ENCODE measurements around the gene CDK19.
"Not testable (repeated sequence)": the region's sequence is repeated elsewhere in the genome, so short reads cannot be mapped to it uniquely, and the experiment has no call there.

The CDK19 gene

DNA sequence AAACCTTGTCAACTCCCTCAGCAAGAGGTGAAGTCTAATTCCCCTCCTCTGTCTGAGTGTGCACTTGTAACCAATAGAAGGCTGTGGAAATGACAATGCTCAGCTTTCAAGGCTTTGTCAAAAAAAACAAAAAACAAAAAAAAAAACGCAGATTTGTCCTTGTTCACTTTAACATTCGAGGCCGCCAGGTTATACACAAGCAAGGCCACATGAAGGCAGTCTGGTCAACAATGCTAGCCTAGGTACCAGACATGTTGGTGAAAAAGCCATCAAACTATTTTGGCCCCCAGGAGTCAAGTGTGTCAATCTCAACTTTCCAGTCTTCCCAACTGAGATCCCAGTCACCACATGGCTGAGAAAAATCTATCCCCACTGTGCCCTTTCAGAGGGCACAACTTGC, 92.3 kb downstream of the CDK19 start:
- FAIRE-seq (no peak), DNase-seq (ENCODE audit: insufficient read length, low spot score) (no peak)
- TF ChIP-seq, protein P1, sequence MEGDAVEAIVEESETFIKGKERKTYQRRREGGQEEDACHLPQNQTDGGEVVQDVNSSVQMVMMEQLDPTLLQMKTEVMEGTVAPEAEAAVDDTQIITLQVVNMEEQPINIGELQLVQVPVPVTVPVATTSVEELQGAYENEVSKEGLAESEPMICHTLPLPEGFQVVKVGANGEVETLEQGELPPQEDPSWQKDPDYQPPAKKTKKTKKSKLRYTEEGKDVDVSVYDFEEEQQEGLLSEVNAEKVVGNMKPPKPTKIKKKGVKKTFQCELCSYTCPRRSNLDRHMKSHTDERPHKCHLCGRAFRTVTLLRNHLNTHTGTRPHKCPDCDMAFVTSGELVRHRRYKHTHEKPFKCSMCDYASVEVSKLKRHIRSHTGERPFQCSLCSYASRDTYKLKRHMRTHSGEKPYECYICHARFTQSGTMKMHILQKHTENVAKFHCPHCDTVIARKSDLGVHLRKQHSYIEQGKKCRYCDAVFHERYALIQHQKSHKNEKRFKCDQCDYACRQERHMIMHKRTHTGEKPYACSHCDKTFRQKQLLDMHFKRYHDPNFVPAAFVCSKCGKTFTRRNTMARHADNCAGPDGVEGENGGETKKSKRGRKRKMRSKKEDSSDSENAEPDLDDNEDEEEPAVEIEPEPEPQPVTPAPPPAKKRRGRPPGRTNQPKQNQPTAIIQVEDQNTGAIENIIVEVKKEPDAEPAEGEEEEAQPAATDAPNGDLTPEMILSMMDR (IDR thresholded peaks at IDR 0.05; ENCODE audit: insufficient read depth, missing control alignments) = no peak

DNA sequence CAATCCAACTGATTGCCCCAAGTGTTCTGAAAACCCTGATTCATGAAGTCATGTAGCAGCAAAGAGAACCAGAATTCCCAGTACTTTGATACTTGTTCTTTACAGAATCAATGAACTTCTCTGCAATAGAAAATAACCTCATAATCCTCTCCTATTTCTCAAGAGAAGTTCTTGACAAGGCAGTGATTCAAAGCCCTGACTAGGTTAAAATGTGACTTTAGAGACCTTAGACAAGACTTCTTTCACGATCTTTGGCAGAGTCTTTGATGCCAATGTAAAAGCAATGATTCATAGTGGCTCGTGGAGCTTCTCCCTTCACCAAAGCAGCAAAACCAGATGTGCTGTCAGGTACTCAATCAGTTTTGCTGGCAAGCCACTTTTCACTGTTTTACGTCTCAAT, 95.2 kb downstream of the CDK19 start:
- FAIRE-seq = no peak
- DNase-seq (ENCODE audit: insufficient read length, low spot score) = no peak
- TF ChIP-seq, protein P1 (IDR thresholded peaks at IDR 0.05; ENCODE audit: insufficient read depth, missing control alignments) = no peak

DNA sequence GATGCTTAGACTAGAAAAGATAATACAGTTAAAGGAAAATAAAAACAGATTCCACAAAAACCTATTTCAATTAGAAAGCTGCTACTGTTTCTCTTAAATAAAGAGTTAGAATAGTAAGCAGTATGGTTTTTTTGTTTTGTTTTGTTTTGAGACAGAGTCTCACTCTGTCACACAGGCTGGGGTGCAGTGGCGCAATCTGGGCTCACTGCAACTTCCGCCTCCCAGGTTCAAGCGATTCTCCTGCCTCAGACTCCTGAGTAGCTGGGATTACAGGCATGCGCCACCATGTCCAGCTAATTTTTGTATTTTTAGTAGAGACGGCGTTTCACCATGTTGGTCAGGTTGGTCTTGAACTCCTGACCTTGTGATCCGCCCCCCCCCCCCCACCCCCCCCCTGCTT, 95.7 kb downstream of the CDK19 start:
- DNase-seq (ENCODE audit: insufficient read length, low spot score); FAIRE-seq: not testable (repeated sequence)

DNA sequence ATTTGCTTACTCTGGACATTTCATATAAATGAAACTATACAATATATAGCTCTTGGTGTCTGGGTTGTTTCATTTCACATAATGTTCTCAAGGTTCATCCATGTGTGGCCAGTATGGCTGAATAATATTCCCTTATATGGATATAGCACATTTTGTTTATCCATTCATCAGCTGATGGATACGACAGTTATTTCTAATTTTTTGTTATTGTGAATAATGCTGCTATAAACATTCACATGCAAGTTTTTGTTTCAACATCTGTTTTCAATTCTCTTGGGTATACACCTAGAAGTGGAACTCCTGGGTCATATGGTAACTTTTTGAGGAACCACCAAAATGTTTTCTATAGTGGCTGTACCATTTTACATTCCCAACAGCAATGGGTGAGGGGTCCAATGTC, 101.1 kb downstream of the CDK19 start:
- DNase-seq (ENCODE audit: insufficient read length, low spot score) (no peak), FAIRE-seq (no peak)
- TF ChIP-seq, protein P1 (IDR thresholded peaks at IDR 0.05; ENCODE audit: insufficient read depth, missing control alignments) = no peak

DNA sequence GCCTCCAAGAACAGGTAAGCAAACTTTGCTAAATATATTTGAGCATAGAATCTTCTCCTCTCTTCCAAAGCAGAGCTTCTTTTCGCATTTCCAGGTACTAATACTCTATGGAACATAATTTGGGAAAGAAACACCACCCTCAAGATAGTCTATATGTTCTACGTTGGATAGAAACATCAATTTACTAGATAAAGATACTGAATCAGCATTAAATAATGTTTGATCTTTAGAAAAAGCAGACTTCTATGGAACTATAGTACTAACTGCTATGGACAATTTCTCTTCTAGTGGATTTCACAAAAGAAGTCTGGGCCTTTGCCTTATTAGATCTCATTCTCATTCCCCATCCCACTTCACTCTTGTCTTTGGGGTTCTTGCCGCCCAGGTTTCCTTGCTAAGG, 103.0 kb downstream of the CDK19 start:
- DNase-seq (ENCODE audit: insufficient read length, low spot score) = no peak

DNA sequence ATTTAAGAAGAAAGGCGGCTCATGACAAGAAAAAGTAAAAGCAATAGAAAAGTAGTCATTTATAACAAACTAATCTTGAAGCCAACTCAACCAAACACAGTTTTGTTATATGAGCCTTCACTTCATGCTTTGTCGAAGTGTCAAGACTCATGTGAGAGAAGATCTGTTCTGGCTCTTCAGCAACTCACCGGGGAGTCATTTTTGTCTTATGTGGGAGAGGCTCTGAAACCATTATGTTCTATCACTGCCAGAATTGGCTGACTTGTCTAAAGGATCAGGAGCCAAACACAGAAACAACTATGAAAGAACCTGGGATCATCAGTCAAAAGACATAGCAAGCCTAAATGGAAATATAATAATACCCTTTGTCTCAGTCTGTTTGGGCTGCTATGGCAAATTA, 105.2 kb downstream of the CDK19 start:
- DNase-seq (ENCODE audit: insufficient read length, low spot score) = no peak
- FAIRE-seq = no peak
- TF ChIP-seq, protein P1 (IDR thresholded peaks at IDR 0.05; ENCODE audit: insufficient read depth, missing control alignments) = no peak

More for the DNA sequence above, 103.0 kb downstream of the CDK19 start:
- TF ChIP-seq, protein P1 (IDR thresholded peaks at IDR 0.05; ENCODE audit: insufficient read depth, missing control alignments) = no peak
- FAIRE-seq = no peak

DNA sequence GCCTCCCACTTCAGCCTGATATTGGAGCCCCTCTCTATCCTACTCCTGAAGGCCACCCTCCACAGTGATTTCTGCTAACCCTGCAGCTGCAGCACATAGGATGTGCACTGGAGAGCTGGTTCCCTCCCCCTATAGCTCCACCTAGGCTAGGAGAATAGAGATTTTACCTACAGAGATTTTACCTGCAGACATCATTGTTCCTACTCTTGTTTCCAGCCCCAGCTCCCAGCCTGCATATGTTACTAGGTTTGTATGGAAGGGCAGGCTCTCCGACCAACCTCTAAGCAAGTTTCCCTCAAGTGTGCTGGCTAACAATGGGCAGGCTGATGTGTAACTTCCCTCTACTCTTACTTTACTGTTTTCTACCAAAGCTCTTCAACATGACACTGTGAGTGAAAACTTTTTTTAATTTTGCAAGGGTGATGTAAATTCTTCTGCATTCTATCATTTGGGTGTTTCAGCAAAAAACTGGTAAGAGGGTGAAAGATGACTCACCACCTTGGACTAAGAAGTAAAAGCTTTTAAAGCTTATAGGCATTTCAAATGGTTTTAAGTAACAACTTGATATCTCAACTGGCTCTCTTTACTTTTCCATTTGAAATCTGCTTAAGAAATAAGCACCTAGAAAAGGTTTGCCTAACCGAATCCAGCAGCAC, 106.8 kb downstream of the CDK19 start:
- FAIRE-seq (no peak), DNase-seq (ENCODE audit: insufficient read length, low spot score) (no peak)
- TF ChIP-seq, protein P1 (IDR thresholded peaks at IDR 0.05; ENCODE audit: insufficient read depth, missing control alignments) = no peak

DNA sequence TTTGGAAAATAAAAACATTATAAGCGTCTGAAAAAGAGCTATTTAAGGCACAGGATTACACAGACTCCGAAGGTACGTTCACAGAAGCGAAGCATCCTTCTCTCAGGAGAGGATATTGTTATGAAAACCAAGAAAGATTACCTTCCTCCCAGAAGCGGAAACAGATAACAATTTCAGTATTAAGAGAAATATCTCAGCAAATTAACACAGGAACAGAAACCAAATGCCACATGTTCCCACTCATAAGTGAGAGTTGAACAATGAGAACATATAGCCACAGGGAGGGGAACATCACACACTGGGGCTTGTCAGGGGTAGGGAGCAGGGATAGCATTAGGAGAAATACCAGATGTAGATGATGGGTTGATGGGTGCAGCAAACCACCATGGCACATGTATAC, 109.7 kb downstream of the CDK19 start:
- DNase-seq (ENCODE audit: insufficient read length, low spot score) = no peak
- FAIRE-seq = no peak
- TF ChIP-seq, protein P1 (IDR thresholded peaks at IDR 0.05; ENCODE audit: insufficient read depth, missing control alignments) = no peak
